DOHH2 (cell line): Measurements from ENCODE around the gene SENP2.

ENCODE experiments used
- H3F3A ChIP-seq: fragments of 200-600 bp; sonication (generic), shearing (Covaris generic); 2 replicates; pipeline ENCODE4 v1.6.0; 2016; ENCODE audit warnings: antibody characterized with exemption, mild to moderate bottlenecking; ENCODE audit not compliant: control insufficient read depth, insufficient read depth
- H3K27ac ChIP-seq: fragments of 200-600 bp; sonication (generic); 2 replicates; pipeline ENCODE4 v1.5.1; 2014; ENCODE audit warnings: low read depth, mild to moderate bottlenecking, low read length, moderate library complexity
- H3K27me3 ChIP-seq: fragments of 200-600 bp; sonication (generic); 2 replicates; pipeline ENCODE4 v1.6.1; 2014; ENCODE audit warnings: mild to moderate bottlenecking, low read length, mixed read lengths; ENCODE audit not compliant: control insufficient read depth
- H3K36me3 ChIP-seq: fragments of 200-600 bp; sonication (generic); 2 replicates; pipeline ENCODE4 v1.6.1; 2014; ENCODE audit warnings: mild to moderate bottlenecking, low read length, moderate library complexity, mixed read lengths; ENCODE audit not compliant: control insufficient read depth
- H3K4me1 ChIP-seq: fragments of 200-600 bp; sonication (generic); 2 replicates; pipeline ENCODE4 v1.6.1; 2014; ENCODE audit warnings: mild to moderate bottlenecking, low read length, mixed read lengths; ENCODE audit not compliant: control insufficient read depth
- H3K4me2 ChIP-seq: fragments of 200-600 bp; sonication (generic); 2 replicates; pipeline ENCODE4 v1.6.0; 2014; ENCODE audit warnings: mild to moderate bottlenecking, low read length, moderate library complexity
- H3K4me3 ChIP-seq: fragments of 200-600 bp; sonication (generic); 2 replicates; pipeline ENCODE4 v1.5.1; 2014; ENCODE audit warnings: mild to moderate bottlenecking, low read length, mixed read lengths
- H3K79me2 ChIP-seq: fragments of 200-600 bp; sonication (generic); 2 replicates; pipeline ENCODE4 v1.6.1; 2014; ENCODE audit warnings: mild to moderate bottlenecking, low read length, mixed read lengths; ENCODE audit not compliant: control insufficient read depth
- H3K9me2 ChIP-seq: fragments of 200-600 bp; sonication (generic); replicated peaks from 2 replicates; pipeline ENCODE4 v1.6.1; 2014; ENCODE audit warnings: mild to moderate bottlenecking, low read length, mixed read lengths; ENCODE audit not compliant: control insufficient read depth
- H3K9me3 ChIP-seq: fragments of 200-600 bp; sonication (generic); 2 replicates; pipeline ENCODE4 v1.6.1; 2014; ENCODE audit warnings: antibody characterized with exemption, low read length, mixed read lengths; ENCODE audit not compliant: control insufficient read depth, insufficient read depth
- H4K20me1 ChIP-seq: fragments of 200-600 bp; sonication (generic); 2 replicates; pipeline ENCODE4 v1.6.0; 2014; ENCODE audit warnings: low read depth, mild to moderate bottlenecking, antibody characterized with exemption, low read length, moderate library complexity; ENCODE audit not compliant: control insufficient read depth, insufficient read depth
- EZH2phosphoT487 ChIP-seq: fragments of 200-600 bp; sonication (generic); IDR thresholded peaks from 2 replicates; pipeline ENCODE4 v1.6.1; 2017; ENCODE audit warnings: borderline replicate concordance, mild to moderate bottlenecking, antibody characterized with exemption, low read length, moderate library complexity, mixed read lengths
- TF ChIP-seq, protein P1 (sequence below): fragments of 200-600 bp; sonication (generic); IDR thresholded peaks from one replicate; pipeline ENCODE4 v1.5.1; 2014; ENCODE audit warnings: antibody characterized with exemption, mild to moderate bottlenecking, low read depth, low read length; ENCODE audit not compliant: poor library complexity, severe bottlenecking

Gene SENP2

DNA sequence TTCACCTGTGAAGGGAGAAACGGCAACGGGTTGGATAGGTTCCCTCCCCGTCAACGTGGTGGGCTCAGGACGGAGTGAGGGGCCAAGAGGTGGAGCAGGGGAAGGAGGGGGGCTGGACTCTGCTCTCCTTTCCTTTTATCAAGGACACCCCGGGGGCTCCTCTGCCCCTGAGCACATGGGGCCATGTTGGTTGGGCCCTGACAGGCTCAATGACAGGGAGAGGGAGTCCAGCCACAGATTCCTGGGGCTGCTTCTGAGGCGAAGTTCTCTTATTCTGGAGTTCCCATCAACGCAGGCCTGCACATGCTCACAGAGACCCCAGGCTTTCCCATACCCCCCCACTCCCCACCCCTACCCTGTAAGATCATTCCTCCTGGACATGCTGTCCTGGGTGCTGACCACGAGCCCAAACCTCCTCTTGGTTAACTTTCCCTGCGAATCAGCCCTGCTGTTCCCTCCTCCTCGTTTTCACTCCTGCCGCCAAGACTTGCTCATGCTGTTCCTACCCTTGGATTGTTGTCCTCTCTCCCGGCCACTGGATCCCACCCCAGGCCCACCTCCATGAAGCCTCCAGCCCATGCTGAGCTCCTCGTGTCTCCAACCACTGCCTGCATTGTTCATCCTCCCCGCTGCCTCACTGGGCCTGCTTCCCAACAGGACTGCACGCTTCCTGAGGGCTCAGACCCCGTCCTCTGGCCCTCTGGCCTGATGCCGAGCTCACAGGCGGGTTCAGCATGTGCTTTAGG lies 61.2 kb downstream of the SENP2 start:
- Histone ChIP-seq H3K4me1 (peaks cover 3% of the 10 kb centered on the region; the same call in 1 of the 2 replicates), H3K27me3 (peaks cover 6% of the 10 kb centered on the region; the same call in 1 of the 2 replicates), H4K20me1 (no peaks in the 10 kb centered on the region), H3F3A (no peaks in the 10 kb centered on the region), H3K27ac (no peak overlapping the region), H3K79me2 (no peaks in the 10 kb centered on the region), H3K4me2 (no peak overlapping the region; the same call in 1 of the 2 replicates), H3K9me2 (no peaks in the 10 kb centered on the region), H3K9me3 (no peaks in the 10 kb centered on the region), H3K36me3 (no peaks in the 10 kb centered on the region), H3K4me3 (no peak overlapping the region)
- no peak for TF ChIP-seq EZH2phosphoT487
- TF ChIP-seq, protein P1, sequence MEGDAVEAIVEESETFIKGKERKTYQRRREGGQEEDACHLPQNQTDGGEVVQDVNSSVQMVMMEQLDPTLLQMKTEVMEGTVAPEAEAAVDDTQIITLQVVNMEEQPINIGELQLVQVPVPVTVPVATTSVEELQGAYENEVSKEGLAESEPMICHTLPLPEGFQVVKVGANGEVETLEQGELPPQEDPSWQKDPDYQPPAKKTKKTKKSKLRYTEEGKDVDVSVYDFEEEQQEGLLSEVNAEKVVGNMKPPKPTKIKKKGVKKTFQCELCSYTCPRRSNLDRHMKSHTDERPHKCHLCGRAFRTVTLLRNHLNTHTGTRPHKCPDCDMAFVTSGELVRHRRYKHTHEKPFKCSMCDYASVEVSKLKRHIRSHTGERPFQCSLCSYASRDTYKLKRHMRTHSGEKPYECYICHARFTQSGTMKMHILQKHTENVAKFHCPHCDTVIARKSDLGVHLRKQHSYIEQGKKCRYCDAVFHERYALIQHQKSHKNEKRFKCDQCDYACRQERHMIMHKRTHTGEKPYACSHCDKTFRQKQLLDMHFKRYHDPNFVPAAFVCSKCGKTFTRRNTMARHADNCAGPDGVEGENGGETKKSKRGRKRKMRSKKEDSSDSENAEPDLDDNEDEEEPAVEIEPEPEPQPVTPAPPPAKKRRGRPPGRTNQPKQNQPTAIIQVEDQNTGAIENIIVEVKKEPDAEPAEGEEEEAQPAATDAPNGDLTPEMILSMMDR, result no peak

DNA sequence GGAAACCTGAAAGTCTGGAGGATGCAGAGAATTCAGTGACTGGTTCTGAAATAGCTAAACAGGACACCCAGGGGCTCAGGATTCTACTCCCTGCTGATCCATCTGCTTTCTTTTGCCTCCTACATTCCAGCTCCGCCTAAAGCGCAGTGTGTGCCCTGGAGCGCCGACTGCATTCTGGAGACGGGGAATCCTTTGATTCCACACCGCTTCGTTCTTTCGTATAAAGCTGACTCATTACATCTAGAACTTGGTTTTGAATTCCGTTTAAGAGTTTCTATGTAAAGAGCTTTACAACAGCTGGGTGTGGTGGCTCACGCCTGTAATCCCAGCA lies 61.8 kb downstream of the SENP2 start:
- Histone ChIP-seq H3K4me2 (no peak overlapping the region), H3K9me3 (no peaks in the 10 kb centered on the region), H3K27ac (no peak overlapping the region), H3F3A (no peaks in the 10 kb centered on the region), H3K27me3 (peaks cover 6% of the 10 kb centered on the region; the same call in 1 of the 2 replicates), H4K20me1 (no peaks in the 10 kb centered on the region), H3K36me3 (no peaks in the 10 kb centered on the region), H3K4me1 (peaks cover 3% of the 10 kb centered on the region; the same call in 1 of the 2 replicates), H3K79me2 (no peaks in the 10 kb centered on the region), H3K9me2 (no peaks in the 10 kb centered on the region), H3K4me3 (no peak overlapping the region)
- TF ChIP-seq, protein P1, result no peak

DNA sequence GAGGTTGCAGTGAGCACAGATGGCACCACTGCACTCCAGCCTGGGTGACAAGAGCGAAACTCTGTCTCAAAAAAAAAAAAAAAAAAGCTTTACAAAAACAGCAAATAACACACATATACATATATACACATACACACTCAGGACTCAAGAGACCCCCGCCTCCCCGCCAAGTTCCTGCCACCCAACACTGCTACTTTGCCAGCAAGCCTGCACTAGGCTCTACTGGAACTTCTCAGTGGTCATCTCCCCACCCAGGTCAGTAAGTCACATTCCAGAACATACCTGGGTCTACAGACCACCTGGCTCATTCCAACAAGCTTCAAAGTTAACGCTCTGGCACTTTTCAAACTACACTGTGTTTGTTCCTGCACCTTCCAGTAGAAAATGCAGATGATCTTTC lies 62.3 kb downstream of the SENP2 start:
- no peak overlapping the region for H3K4me2 ChIP-seq
- TF ChIP-seq, protein P1, result no peak
- TF ChIP-seq EZH2phosphoT487, result no peak
- no peaks in the 10 kb centered on the region for H3K9me3 ChIP-seq
- no peak overlapping the region for H3K4me3 ChIP-seq
- H4K20me1 ChIP-seq, result no peaks in the 10 kb centered on the region
- no peaks in the 10 kb centered on the region for H3K9me2 ChIP-seq
- no peak overlapping the region for H3K27ac ChIP-seq
- no peaks in the 10 kb centered on the region for H3K79me2 ChIP-seq
- no peaks in the 10 kb centered on the region for H3K36me3 ChIP-seq
- H3F3A ChIP-seq, result no peaks in the 10 kb centered on the region
- H3K27me3 ChIP-seq, result peaks cover under 1% of the 10 kb centered on the region; the same call in 1 of the 2 replicates
- H3K4me1 ChIP-seq, result peaks cover 3% of the 10 kb centered on the region; the same call in 1 of the 2 replicates
